Liver (tissue), 9 donors: ENCODE results near the gene SLC25A21. TPM values are rescaled to one million over a fixed set of nuclear protein-coding genes. Genes with fewer than 3 reads are reported as not detected.

Experiments used
- DNase-seq: peaks from one replicate; pipeline ENCODE4 v3.0.0-alpha.2; 2017; ENCODE audit warnings: low spot score
- H3K27ac ChIP-seq, 2 donors: one replicate each; pipeline ENCODE4 v1.7.0; 2013; ENCODE audit warnings: inconsistent platforms in 2 of 2, low read length in 2 of 2, control low read depth in 1 of 2, low read depth in 1 of 2, mild to moderate bottlenecking in 1 of 2
- H3K27me3 ChIP-seq, 4 donors: one replicate each; pipeline versions ENCODE4 v1.6.1 to v1.7.0; 2013; ENCODE audit warnings: low read length in 3 of 4, inconsistent platforms in 1 of 4, mild to moderate bottlenecking in 1 of 4, moderate library complexity in 1 of 4; ENCODE audit not compliant: control insufficient read depth in 4 of 4, insufficient read depth in 4 of 4
- H3K36me3 ChIP-seq, 4 donors: one replicate each; pipeline versions ENCODE4 v1.6.1 to v1.7.0; 2013; ENCODE audit warnings: low read length in 3 of 4, mild to moderate bottlenecking in 3 of 4, low read depth in 1 of 4, moderate library complexity in 1 of 4; ENCODE audit not compliant: control insufficient read depth in 4 of 4, insufficient read depth in 3 of 4
- H3K4me1 ChIP-seq, 4 donors: one replicate each; pipeline versions ENCODE4 v1.6.1 to v1.7.0; 2013; ENCODE audit warnings: low read length in 3 of 4, mild to moderate bottlenecking in 3 of 4, moderate library complexity in 1 of 4; ENCODE audit not compliant: control insufficient read depth in 4 of 4, insufficient read depth in 4 of 4
- H3K4me3 ChIP-seq, 3 donors: one replicate each; pipeline versions ENCODE4 v1.6.1 to v1.7.0; 2013; ENCODE audit warnings: low read length in 3 of 3, control low read depth in 1 of 3, low read depth in 1 of 3, mild to moderate bottlenecking in 1 of 3
- H3K9ac ChIP-seq, 2 donors: one replicate each; pipeline ENCODE4 v1.7.0; 2013; ENCODE audit warnings: low read length in 2 of 2, mild to moderate bottlenecking in 2 of 2, moderate library complexity in 2 of 2, control low read depth in 1 of 2, low read depth in 1 of 2
- H3K9me3 ChIP-seq, 4 donors: one replicate each; pipeline versions ENCODE4 v1.6.1 to v1.7.0; 2013; ENCODE audit warnings: low read length in 3 of 4; ENCODE audit not compliant: control insufficient read depth in 4 of 4
- CTCF ChIP-seq: fragments of 150-350 bp; IDR thresholded peaks from 2 replicates; pipeline ENCODE4 v1.5.1; 2017; ENCODE audit warnings: improper control_type of control experiment, low read depth, low read length; ENCODE audit not compliant: missing input control
- FOXA1 ChIP-seq: IDR thresholded peaks from 2 replicates; pipeline ENCODE4 v1.6.1; 2016; ENCODE audit warnings: antibody characterized with exemption
- FOXA2 ChIP-seq: IDR thresholded peaks from 2 replicates; pipeline ENCODE4 v1.6.1; 2016; ENCODE audit warnings: antibody characterized with exemption
- HNF4A ChIP-seq, 2 donors: conservative IDR thresholded peaks; 2 replicates each; pipeline ENCODE4 v1.6.1; 2016; ENCODE audit warnings: antibody characterized with exemption in 2 of 2, mild to moderate bottlenecking in 2 of 2
- JUND ChIP-seq, 2 donors: IDR thresholded peaks; 2 replicates each; pipeline ENCODE4 v1.6.1; 2016; ENCODE audit warnings: antibody characterized with exemption in 2 of 2
- NR2F2 ChIP-seq: IDR thresholded peaks from 2 replicates; pipeline ENCODE4 v1.6.1; 2016; ENCODE audit warnings: antibody characterized with exemption
- RAD21 ChIP-seq, 2 donors: IDR thresholded peaks; 2 replicates each; pipeline ENCODE4 v1.6.1; 2016; ENCODE audit warnings: antibody characterized with exemption in 2 of 2, mild to moderate bottlenecking in 2 of 2
- REST ChIP-seq: IDR thresholded peaks from 2 replicates; pipeline ENCODE4 v1.6.1; 2016; ENCODE audit warnings: antibody characterized with exemption, mild to moderate bottlenecking
- RXRA ChIP-seq, 2 donors: IDR thresholded peaks; 2 replicates each; pipeline ENCODE4 v1.6.1; 2017 to 2018; ENCODE audit warnings: antibody characterized with exemption in 2 of 2, mild to moderate bottlenecking in 1 of 2
- TAF1 ChIP-seq: conservative IDR thresholded peaks from 2 replicates; pipeline ENCODE4 v1.6.1; 2016; ENCODE audit warnings: antibody characterized with exemption, mild to moderate bottlenecking
- YY1 ChIP-seq: IDR thresholded peaks from 2 replicates; pipeline ENCODE4 v1.6.1; 2016; ENCODE audit warnings: antibody characterized with exemption, mild to moderate bottlenecking
- WGBS: extraction: QIAGEN DNeasy Blood & Tissue Kit; methylation state at CpG from one replicate; pipeline ENCODE4 v1.1.7; 2013; 5-methylcytosine and 5-hydroxymethylcytosine counted together
- polyA plus RNA-seq, 2 donors: library from polyadenylated mRNA; stranded (reverse) in 1 of 2; unstranded in 1 of 2; fragments of 200-250 nt in 1 of 2; fragments of >200 nt in 1 of 2; fragmentation: Nextera tagmentation in 1 of 2; extraction: Ambion mirVana in 1 of 2; gene quantifications; one replicate each; pipeline versions ENCODE4 v1.2.1 to v1.2.3, GENCODE V29; 2013 to 2015
- total RNA-seq, 2 donors: library from RNA; depleted of rRNA; stranded (reverse); fragments of >200 nt; gene quantifications; one replicate each; pipeline ENCODE4 v1.2.3, GENCODE V29; 2014
- TF ChIP-seq, protein P1 (sequence below): IDR thresholded peaks from 2 replicates; pipeline ENCODE4 v1.6.1; 2016; ENCODE audit warnings: antibody characterized with exemption
- TF ChIP-seq, protein P2 (sequence below): IDR thresholded peaks from 2 replicates; pipeline ENCODE4 v1.6.1; 2016; ENCODE audit warnings: antibody characterized with exemption
- TF ChIP-seq, protein P3 (sequence below): IDR thresholded peaks from 2 replicates; pipeline ENCODE4 v1.6.1; 2016; ENCODE audit warnings: antibody characterized with exemption
- donor health status: healthy.
- donor health status: healthy.
- donor health status: healthy.
- donor health status: healthy.
- donor health status: healthy.

Gene SLC25A21
- total and polyA plus RNA-seq, 4 donors = 0.13 to 24.3 (median 0.23) TPM

DNA sequence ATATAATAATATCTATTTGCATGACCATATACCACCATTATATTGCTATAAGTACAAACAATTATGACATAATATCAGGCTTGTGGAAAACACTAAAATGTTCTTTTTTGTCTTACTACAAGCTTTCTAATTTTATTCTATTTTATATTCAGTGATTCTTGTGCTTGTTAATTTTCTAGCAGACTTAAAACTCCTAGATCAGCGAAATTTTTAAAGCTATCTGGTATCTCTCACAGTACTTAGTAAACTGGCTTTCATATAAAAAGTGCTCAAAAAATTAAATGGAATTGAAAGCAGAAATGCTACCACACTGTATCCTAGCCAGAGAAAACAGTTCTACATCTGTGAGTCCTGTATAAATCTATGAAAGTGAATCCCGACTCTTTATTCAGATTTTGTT is 405.4 kb downstream of the SLC25A21 start:
- H3K27ac ChIP-seq = no peak overlapping the region
- TF ChIP-seq YY1 = no peak
- no peak for TF ChIP-seq FOXA1
- no peak for TF ChIP-seq JUND (IDR thresholded peaks at IDR 0.05)
- TF ChIP-seq TAF1 = no peak
- TF ChIP-seq RAD21 (IDR thresholded peaks at IDR 0.05) = no peak
- TF ChIP-seq FOXA2 = no peak
- H3K9me3 ChIP-seq = no peaks in the 10 kb centered on the region
- no peak overlapping the region for H3K4me3 ChIP-seq
- H3K27me3 ChIP-seq = no peaks in the 10 kb centered on the region
- H3K9ac ChIP-seq = no peak overlapping the region
- no peak for DNase-seq
- no peaks in the 10 kb centered on the region for H3K4me1 ChIP-seq
- 80% methylated on average over 2 of the region's 2 CpGs for WGBS
- no peaks in the 10 kb centered on the region for H3K36me3 ChIP-seq

DNA sequence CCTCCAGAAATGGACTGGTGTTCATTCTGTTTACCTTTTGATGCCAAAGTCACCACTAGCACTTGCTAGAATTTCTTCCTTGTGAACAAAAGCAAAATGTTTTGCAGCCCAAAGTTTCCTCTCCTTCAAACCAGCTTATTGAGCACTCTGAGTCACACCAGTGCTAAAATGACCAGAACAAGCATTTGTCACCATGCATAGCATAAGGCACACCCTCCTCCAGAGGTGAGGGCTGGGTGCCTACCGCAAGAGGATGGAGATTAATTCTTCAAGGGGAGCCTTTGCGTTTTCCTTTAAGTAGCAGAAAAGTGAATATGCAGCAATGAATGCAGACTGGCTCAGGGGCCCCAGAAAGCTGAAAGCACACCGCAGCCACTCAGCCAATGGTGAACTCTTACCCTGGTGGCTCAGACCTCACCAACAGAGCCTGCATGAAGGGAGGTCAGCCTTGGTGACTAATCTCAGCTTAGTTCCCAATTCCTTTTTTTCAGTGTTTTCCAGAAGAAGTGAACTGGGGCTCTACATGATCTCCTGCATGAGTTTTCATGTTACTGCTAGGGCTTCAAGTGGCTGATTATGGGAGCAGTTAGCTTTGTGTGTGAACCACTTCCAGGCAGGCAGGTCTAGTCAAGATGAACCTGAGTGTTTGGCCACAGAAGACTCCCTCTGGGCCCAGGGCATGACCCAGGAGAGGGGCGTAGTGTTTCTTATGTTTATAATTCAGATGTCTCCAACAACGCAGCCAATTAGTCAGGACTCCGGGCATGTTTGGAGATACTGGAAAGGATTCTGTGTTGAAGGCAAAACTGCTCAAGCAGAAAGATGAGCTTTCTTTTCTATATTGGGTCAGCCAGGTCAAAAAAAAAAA is 414.4 kb downstream of the SLC25A21 start:
- no peak overlapping the region for H3K4me3 ChIP-seq
- TF ChIP-seq, protein P1, sequence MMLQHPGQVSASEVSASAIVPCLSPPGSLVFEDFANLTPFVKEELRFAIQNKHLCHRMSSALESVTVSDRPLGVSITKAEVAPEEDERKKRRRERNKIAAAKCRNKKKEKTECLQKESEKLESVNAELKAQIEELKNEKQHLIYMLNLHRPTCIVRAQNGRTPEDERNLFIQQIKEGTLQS = no peak
- TF ChIP-seq FOXA2 = no peak
- TF ChIP-seq, protein P2, sequence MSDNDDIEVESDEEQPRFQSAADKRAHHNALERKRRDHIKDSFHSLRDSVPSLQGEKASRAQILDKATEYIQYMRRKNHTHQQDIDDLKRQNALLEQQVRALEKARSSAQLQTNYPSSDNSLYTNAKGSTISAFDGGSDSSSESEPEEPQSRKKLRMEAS = no peak
- TF ChIP-seq, protein P3, sequence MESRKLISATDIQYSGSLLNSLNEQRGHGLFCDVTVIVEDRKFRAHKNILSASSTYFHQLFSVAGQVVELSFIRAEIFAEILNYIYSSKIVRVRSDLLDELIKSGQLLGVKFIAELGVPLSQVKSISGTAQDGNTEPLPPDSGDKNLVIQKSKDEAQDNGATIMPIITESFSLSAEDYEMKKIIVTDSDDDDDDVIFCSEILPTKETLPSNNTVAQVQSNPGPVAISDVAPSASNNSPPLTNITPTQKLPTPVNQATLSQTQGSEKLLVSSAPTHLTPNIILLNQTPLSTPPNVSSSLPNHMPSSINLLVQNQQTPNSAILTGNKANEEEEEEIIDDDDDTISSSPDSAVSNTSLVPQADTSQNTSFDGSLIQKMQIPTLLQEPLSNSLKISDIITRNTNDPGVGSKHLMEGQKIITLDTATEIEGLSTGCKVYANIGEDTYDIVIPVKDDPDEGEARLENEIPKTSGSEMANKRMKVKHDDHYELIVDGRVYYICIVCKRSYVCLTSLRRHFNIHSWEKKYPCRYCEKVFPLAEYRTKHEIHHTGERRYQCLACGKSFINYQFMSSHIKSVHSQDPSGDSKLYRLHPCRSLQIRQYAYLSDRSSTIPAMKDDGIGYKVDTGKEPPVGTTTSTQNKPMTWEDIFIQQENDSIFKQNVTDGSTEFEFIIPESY = no peak
- no peak for TF ChIP-seq REST
- no peak for TF ChIP-seq FOXA1
- no peaks in the 10 kb centered on the region for H3K36me3 ChIP-seq
- peaks cover 0 to 4% (median 0%) of the 10 kb centered on the region in 4 donors for H3K9me3 ChIP-seq
- no peaks in the 10 kb centered on the region for H3K27me3 ChIP-seq
- H3K4me1 ChIP-seq = no peaks in the 10 kb centered on the region
- WGBS = 78% methylated on average over 6 of the region's 6 CpGs
- DNase-seq = no peak
- no peak overlapping the region for H3K9ac ChIP-seq
- H3K27ac ChIP-seq = no peak overlapping the region

- H3K4me3 ChIP-seq = no peak overlapping the region
- H3K27ac ChIP-seq = no peak overlapping the region
- 92% methylated on average over 12 of the region's 12 CpGs for WGBS
- no peaks in the 10 kb centered on the region for H3K4me1 ChIP-seq
- H3K36me3 ChIP-seq = no peaks in the 10 kb centered on the region
- DNase-seq = no peak
- no peak overlapping the region for H3K9ac ChIP-seq
- no peaks in the 10 kb centered on the region for H3K27me3 ChIP-seq
- H3K9me3 ChIP-seq = peaks cover 0 to 7% (median 2%) of the 10 kb centered on the region in 4 donors
- TF ChIP-seq CTCF (no peak), HNF4A (conservative IDR thresholded peaks at IDR 0.05) (no peak), TAF1 (no peak), FOXA1 (no peak), NR2F2 (no peak), RXRA (IDR thresholded peaks at IDR 0.05) (no peak), JUND (IDR thresholded peaks at IDR 0.05) (no peak)
- TF ChIP-seq, protein P3 = no peak
- TF ChIP-seq, protein P2 = no peak
Measured at GRCh38 chr14:36756226-36756625, 416.2 kb downstream of the SLC25A21 start.
